K562 (cell line): ENCODE measurements around the gene ACTN4. TPM values are rescaled to one million over a fixed set of nuclear protein-coding genes. Genes with fewer than 3 reads are reported as not detected.

Experiments used
- ATAC-seq: fragments of 200-7000 bp; cut with Tn5 transposase; 3 replicates; pipeline ENCODE4 v1.9.1; 2020; ENCODE audit warnings: moderate library complexity
- BruUV-seq: library from RNA; stranded (reverse); fragments of 400-500 nt; replicated peaks from 2 replicates; lab custom pipeline; 2021; lab: Mats Ljungman, UMichigan
- CTCF ChIA-PET: fragments of 300-600 bp; formaldehyde crosslinking; extraction: SDS; loops from one replicate; lab custom pipeline; 2021; ENCODE audit warnings: low intra/inter-chr PET ratio; lab: Yijun Ruan, JAX
- POLR2A ChIA-PET: fragments of 300-600, 350-650 bp; sonication (Branson Sonifier 250); formaldehyde crosslinking; extraction: SDS; loops from one replicate; lab custom pipeline; 2021; ENCODE audit warnings: antibody characterized with exemption, inconsistent platforms; lab: Yijun Ruan, JAX
- DNase-seq, 4 experiments: peaks; one replicate each; pipeline versions ENCODE4 v3.0.0 to v3.0.0-alpha.2; 2011 to 2018; ENCODE audit warnings: low spot score in 3 of 4, mixed read lengths in 3 of 4; ENCODE audit errors: extremely low read depth in 1 of 4
- FAIRE-seq: peaks from 2 replicates; lab custom pipeline; 2011; peaks lifted over from hg19 to GRCh38; lab: Jason Lieb, UNC
- H2AFZ ChIP-seq: 2 replicates; pipeline ENCODE4 v1.6.0; 2011; ENCODE audit warnings: low read depth, low read length, control low read depth, inconsistent platforms
- H3K27ac ChIP-seq: fragments of 200-600 bp; 3 replicates; pipeline ENCODE4 v1.8.0; 2011; ENCODE audit warnings: low read depth, mild to moderate bottlenecking, control low read depth, inconsistent platforms, low read length, moderate library complexity, mixed read lengths; ENCODE audit errors: extremely low read depth
- H3K27me3 ChIP-seq, 2 experiments: fragments of 300-600 bp in 1 of 2; 2 replicates in 1 of 2; 3 replicates in 1 of 2; pipeline versions ENCODE4 v1.6.0 to v1.8.0; 2011; ENCODE audit warnings: inconsistent platforms in 2 of 2, low read length in 2 of 2, mild to moderate bottlenecking in 1 of 2, mixed read lengths in 1 of 2, moderate library complexity in 1 of 2; ENCODE audit not compliant: control insufficient read depth in 2 of 2, insufficient read depth in 2 of 2
- H3K36me3 ChIP-seq: fragments of 300-600 bp; 3 replicates; pipeline ENCODE4 v1.8.0; 2011; ENCODE audit warnings: mild to moderate bottlenecking, low read length, inconsistent platforms; ENCODE audit not compliant: control insufficient read depth, insufficient read depth
- H3K4me1 ChIP-seq, 2 experiments: fragments of 200-600 bp in 1 of 2; replicated peaks in 1 of 2; 2 replicates in 1 of 2; 3 replicates in 1 of 2; pipeline versions ENCODE4 v1.5.1 to v1.8.0; 2011; ENCODE audit warnings: inconsistent platforms in 2 of 2, low read length in 2 of 2, mild to moderate bottlenecking in 1 of 2, mixed read lengths in 1 of 2, moderate library complexity in 1 of 2; ENCODE audit not compliant: control insufficient read depth in 2 of 2, insufficient read depth in 2 of 2
- H3K4me2 ChIP-seq: 2 replicates; pipeline ENCODE4 v1.6.1; 2011; ENCODE audit warnings: low read length, control low read depth, inconsistent platforms, mixed read lengths; ENCODE audit not compliant: insufficient read depth
- H3K4me3 ChIP-seq: fragments of 200-600 bp; sonication (generic), shearing (Covaris generic); 2 replicates; pipeline ENCODE4 v1.5.1; 2016; ENCODE audit warnings: control low read depth, inconsistent platforms
- H3K79me2 ChIP-seq: fragments of 200-600 bp; 3 replicates; pipeline ENCODE4 v1.8.0; 2011; ENCODE audit warnings: low read length, inconsistent platforms; ENCODE audit not compliant: control insufficient read depth, insufficient read depth
- H3K9ac ChIP-seq, 2 experiments: 2 replicates each; pipeline versions ENCODE4 v1.6.0 to v1.6.1; 2011; ENCODE audit warnings: low read depth in 2 of 2, low read length in 2 of 2, control low read depth in 1 of 2, inconsistent platforms in 1 of 2, mild to moderate bottlenecking in 1 of 2, mixed read lengths in 1 of 2; ENCODE audit not compliant: insufficient read depth in 1 of 2
- H3K9me1 ChIP-seq: one replicate; pipeline ENCODE4 v1.6.0; 2011; ENCODE audit warnings: inconsistent platforms, mild to moderate bottlenecking, low read length, moderate library complexity; ENCODE audit not compliant: control insufficient read depth, insufficient read depth
- H3K9me3 ChIP-seq: replicated peaks from 2 replicates; pipeline ENCODE4 v1.5.1; 2011; ENCODE audit warnings: low read depth, low read length, inconsistent platforms; ENCODE audit not compliant: control insufficient read depth, insufficient read depth
- H4K20me1 ChIP-seq: replicated peaks from 2 replicates; pipeline ENCODE4 v1.6.1; 2011; ENCODE audit warnings: low read length, inconsistent platforms, mixed read lengths; ENCODE audit not compliant: control insufficient read depth, insufficient read depth
- ETV5 ChIP-seq: sonication (generic); formaldehyde crosslinking; IDR thresholded peaks from 2 replicates; pipeline ENCODE4 v1.4.0; 2020; ENCODE audit warnings: low read depth, mild to moderate bottlenecking, missing genetic modification reagents
- MYC ChIP-seq, 2 experiments: fragments of 250-450 bp in 1 of 2; sonication (Bioruptor Pico) in 1 of 2; IDR thresholded peaks; 2 replicates each; pipeline versions ENCODE4 v1.5.1 to v1.6.1; 2012 to 2021; ENCODE audit warnings: low read depth in 2 of 2, borderline replicate concordance in 1 of 2, improper control_type of control experiment in 1 of 2, low read length in 1 of 2, mild to moderate bottlenecking in 1 of 2, moderate library complexity in 1 of 2
- SRSF7 ChIP-seq: fragments of 200-400 bp; formaldehyde crosslinking; optimal IDR thresholded peaks from 2 replicates; pipeline ENCODE3; 2017; ENCODE audit warnings: mild to moderate bottlenecking, low read depth, low read length
- TEAD4 ChIP-seq, 2 experiments: sonication (generic) in 1 of 2; formaldehyde crosslinking in 1 of 2; IDR thresholded peaks; 2 replicates each; pipeline versions ENCODE4 v1.6.1 to v1.8.0; 2012 to 2022; ENCODE audit warnings: borderline replicate concordance in 1 of 2, inconsistent platforms in 1 of 2, low read length in 1 of 2, mild to moderate bottlenecking in 1 of 2, missing genetic modification reagents in 1 of 2
- WGBS: fragments of 100-300 bp; shearing (Covaris generic); methylation state at CpG from one replicate; pipeline ENCODE4 v1.1.6; 2016; ENCODE audit warnings: low coverage, mixed read lengths; ENCODE audit not compliant: insufficient coverage; ENCODE audit errors: missing lambda C conversion rate; 5-methylcytosine and 5-hydroxymethylcytosine counted together
- in situ Hi-C: fragments of 300-500 bp; cut with MboI; formaldehyde crosslinking; loops from 4 replicates; pipeline ENCODE4 v1.15.0; 2018; ENCODE audit warnings: inconsistent platforms, mixed read lengths
- intact Hi-C: fragments of 100-400 bp; cut with micrococcal nuclease; formaldehyde crosslinking; loops from 2 replicates; pipeline ENCODE4 v1.14.2; 2022
- polyA plus RNA-seq, 8 experiments: library from polyadenylated mRNA; depleted of rRNA in 4 of 8; stranded (reverse) in 5 of 8; unstranded in 3 of 8; fragments of >200 nt; fragmentation: Nextera tagmentation in 2 of 8; fragmentation: Illumina TruSeq in 1 of 8; extraction: Ambion mirVana in 2 of 8; extraction: Trizol in 1 of 8; gene quantifications; 2 replicates each; pipeline versions ENCODE4 v1.2.1 to v1.2.3, GENCODE V29; 2011 to 2014; ENCODE audit warnings: inconsistent platforms in 1 of 8, missing spikeins in 1 of 8
- total RNA-seq, 7 experiments: library from RNA; depleted of rRNA in 6 of 7; stranded (reverse); fragments of >200 nt in 6 of 7; fragmentation: Illumina TruSeq in 2 of 7; extraction: Trizol in 2 of 7; gene quantifications; 2 replicates each; pipeline versions ENCODE4 v1.2.1 to v1.2.3, GENCODE V29; 2011 to 2021; ENCODE audit warnings: low replicate concordance in 1 of 7
- TF ChIP-seq, protein P1 (sequence below), 2 experiments: fragments of 250-450 bp in 1 of 2; fragments of 450-650 bp in 1 of 2; sonication (Bioruptor Pico) in 1 of 2; IDR thresholded peaks; 2 replicates each; pipeline versions ENCODE4 v1.6.1 to v1.8.0; 2016 to 2021; ENCODE audit warnings: mild to moderate bottlenecking in 2 of 2, moderate library complexity in 2 of 2, missing compliant biosample characterization in 1 of 2, missing genetic modification characterization in 1 of 2

ACTN4 gene
- total and polyA plus RNA-seq, 9 of the 15 experiments (the other 6 are each of a cell fraction or from before 2014, with no cell fraction given): 3.1 to 385 (median 125) TPM

DNA sequence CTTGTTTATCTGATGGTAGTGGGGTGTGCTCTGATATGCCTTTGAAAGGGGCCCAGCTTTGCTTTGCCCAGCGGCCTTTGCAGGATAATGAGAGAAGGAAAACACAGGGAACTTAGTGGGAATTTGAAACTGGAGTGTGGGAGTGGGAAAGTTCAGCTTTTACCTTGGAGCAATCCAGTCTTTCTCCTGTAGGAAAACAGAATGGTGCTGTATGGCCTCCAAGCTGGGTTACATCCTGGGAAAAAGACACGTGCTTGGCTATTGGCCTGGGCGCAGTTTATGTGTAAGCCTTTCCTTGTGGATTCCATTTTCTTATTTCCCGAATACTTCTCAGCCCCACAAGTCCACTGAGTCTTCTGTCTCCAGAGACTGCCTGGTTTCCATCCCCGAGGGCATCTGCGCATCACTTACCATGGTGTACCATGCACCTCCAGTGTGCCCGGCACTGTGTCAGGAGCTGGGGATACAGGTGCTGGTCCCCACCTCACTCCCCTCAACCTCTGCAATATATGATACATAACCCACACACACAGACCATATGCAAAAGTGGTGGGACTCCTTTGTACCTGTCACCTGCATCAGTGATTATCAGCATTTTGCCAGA is 31.5 kb downstream of the ACTN4 start:
- Histone ChIP-seq H3K79me2 (peaks cover 97% of the 10 kb centered on the region), H3K9ac (peak overlapping the region; percentile 39 to 84; a peak in 3 of 4 replicates), H4K20me1 (peaks cover 7% of the 10 kb centered on the region; the same call in 1 of the 2 replicates), H3K4me3 (no peak overlapping the region), H2AFZ (no peak overlapping the region), H3K36me3 (peaks cover 64% of the 10 kb centered on the region), H3K9me3 (peaks cover 7% of the 10 kb centered on the region), H3K9me1 (peaks cover 3% of the 10 kb centered on the region), H3K4me2 (peak overlapping the region; percentile 47), H3K27me3 (no peaks in the 10 kb centered on the region), H3K27ac (peak overlapping the region; percentile 63), H3K4me1 (peaks cover 74 to 90% of the 10 kb centered on the region in 2 experiments)
- CTCF ChIA-PET: no interaction called here
- BruUV-seq: no TSS peak
- WGBS: 80% methylated on average over 7 of the region's 7 CpGs
- no peak for TF ChIP-seq MYC (IDR thresholded peaks at IDR 0.05; ENCODE audit: low read depth, low read length)
- TF ChIP-seq MYC (CRISPR knock-in tag; IDR thresholded peaks at IDR 0.05; ENCODE audit: borderline replicate concordance, low read depth): 0 out of 2 replicates have a peak, but pooled peaks have one; percentile 18
- no peak for TF ChIP-seq SRSF7
- TF ChIP-seq TEAD4 (IDR thresholded peaks at IDR 0.05; ENCODE audit: low read length): 0 out of 2 replicates have a peak, but pooled peaks have one; percentile 5
- TF ChIP-seq TEAD4 (CRISPR knock-in tag; IDR thresholded peaks at IDR 0.05; ENCODE audit: borderline replicate concordance): no peak
- 0 out of 2 replicates have a peak, but pooled peaks have one; percentile 11 for TF ChIP-seq ETV5 (CRISPR knock-in tag)
- TF ChIP-seq, protein P1, sequence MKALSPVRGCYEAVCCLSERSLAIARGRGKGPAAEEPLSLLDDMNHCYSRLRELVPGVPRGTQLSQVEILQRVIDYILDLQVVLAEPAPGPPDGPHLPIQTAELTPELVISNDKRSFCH (CRISPR knock-in tag; IDR thresholded peaks at IDR 0.05): no peak
- TF ChIP-seq, protein P1 (tag; IDR thresholded peaks at IDR 0.05): 0 out of 2 replicates have a peak, but pooled peaks have one; percentile 26
- ATAC-seq (no peak), FAIRE-seq (no peak), DNase-seq (no peak)
- POLR2A ChIA-PET: interaction anchor here (0.6 to 1.2 kb wide), 5 partner anchors 10 to 1695 kb away, joined by 3 to 6 read pairs (median 3); no protein-coding TSS in a partner anchor
- intact Hi-C loops (loop anchor here (5.0 kb wide), 2 partner anchors 42 to 48 kb away; no protein-coding TSS in a partner anchor), in situ Hi-C loops (no loop called here)
